Measurements from ENCODE around the gene POLE. TPM values are rescaled to one million over a fixed set of nuclear protein-coding genes. Genes with fewer than 3 reads are reported as not detected.

POLE gene
- total and polyA plus RNA-seq, 2 of the 4 experiments (the other 2 are of a cell fraction): 17.2 to 20.7 TPM

DNA sequence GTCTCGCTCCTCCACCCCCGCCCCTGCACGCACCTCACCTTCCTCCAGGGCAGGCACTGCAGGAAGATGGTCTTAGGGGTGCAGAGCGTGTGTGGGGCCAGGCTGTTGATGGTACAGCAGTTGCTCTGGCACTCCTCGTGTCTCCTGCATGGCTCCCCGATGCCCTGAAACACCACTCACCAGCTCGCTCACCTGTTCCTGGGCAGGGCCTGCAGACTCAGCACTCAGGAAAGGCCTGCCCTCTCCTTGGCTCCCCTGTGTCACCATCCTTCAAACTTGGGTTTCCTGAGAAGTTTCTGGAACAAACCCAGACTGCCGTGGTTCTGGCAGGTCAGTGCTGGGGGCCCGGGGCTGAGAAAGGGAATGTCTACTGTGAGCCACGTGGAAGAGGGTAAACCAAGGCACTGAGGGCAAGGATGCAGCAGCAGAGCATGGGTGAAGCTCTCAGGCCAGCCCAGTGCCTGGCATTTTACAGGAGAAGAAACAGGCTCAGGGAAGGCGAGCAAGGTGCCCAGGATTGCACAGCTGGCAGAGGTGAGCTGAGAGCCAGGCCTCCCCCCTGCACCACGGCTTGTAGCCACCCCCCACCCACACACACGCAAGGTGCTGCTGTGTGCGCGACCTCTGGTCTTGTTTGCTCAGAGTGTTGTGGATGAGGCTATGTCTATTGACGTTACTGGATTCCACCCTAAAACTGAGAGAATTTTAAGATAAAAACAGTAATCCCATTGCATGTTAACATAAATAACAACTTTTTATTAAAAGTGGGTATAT lies 82.3 kb downstream of the POLE start:
- dilution Hi-C loops (cut with HindIII; ENCODE audit: low sequenced_read_pairs, unreplicated experiment): no loop called here
- Histone ChIP-seq H3K4ac (ENCODE audit: low read depth, low read length) (no peak overlapping the region), H4K5ac (ENCODE audit: low read depth, low read length) (no peak overlapping the region), H3K4me3 (ENCODE audit: insufficient read depth, low read depth, low read length) (no peak overlapping the region), H4K91ac (ENCODE audit: insufficient read depth, low read depth, low read length) (no peak overlapping the region), H3K4me1 (ENCODE audit: control insufficient read depth, insufficient read depth, low read length) (peaks cover 6% of the 10 kb centered on the region; the same call in 1 of the 2 replicates), H3K27me3 (ENCODE audit: control insufficient read depth, insufficient read depth, low read length) (peaks cover 30% of the 10 kb centered on the region), H3K4me2 (ENCODE audit: low read depth, low read length) (no peak overlapping the region), H4K8ac (ENCODE audit: low read depth in 2 of 2, low read length in 2 of 2) (no peak overlapping the region), H2BK20ac (ENCODE audit: low read depth, low read length) (no peak overlapping the region), H3K9me3 (ENCODE audit: control insufficient read depth, insufficient read depth, low read length) (no peaks in the 10 kb centered on the region), H3K56ac (ENCODE audit: extremely low read depth, insufficient read depth, low read length) (no peak overlapping the region), H3K9me1 (ENCODE audit: insufficient read depth, low read length) (no peaks in the 10 kb centered on the region), H2AK9ac (replicated peaks; ENCODE audit: low read depth, low read length, poor library complexity) (no peak overlapping the region), H3K79me1 (ENCODE audit: low read depth in 1 of 2, low read length in 2 of 2) (no peaks in the 10 kb centered on the region), H3K23ac (ENCODE audit: low read depth, low read length) (no peak overlapping the region), H2BK5ac (ENCODE audit: low read depth, low read length, poor library complexity, severe bottlenecking) (no peak overlapping the region), H3K9ac (ENCODE audit: low read depth, low read length) (no peak overlapping the region), H2BK15ac (ENCODE audit: low read depth, low read length) (no peak overlapping the region), H2AFZ (replicated peaks; ENCODE audit: low read length, poor library complexity) (no peak overlapping the region), H3K36me3 (ENCODE audit: control insufficient read depth, insufficient read depth, low read length) (no peaks in the 10 kb centered on the region), H3K27ac (ENCODE audit: insufficient read depth, low read length) (no peak overlapping the region), H2AK5ac (ENCODE audit: low read depth, low read length) (no peak overlapping the region), H2BK120ac (ENCODE audit: low read depth, low read length) (no peak overlapping the region), H3K14ac (replicated peaks; ENCODE audit: low read depth, low read length) (no peak overlapping the region), H3K18ac (ENCODE audit: low read depth, low read length) (no peak overlapping the region), H4K20me1 (ENCODE audit: insufficient read depth, low read length) (no peaks in the 10 kb centered on the region)
- intact Hi-C loops (cut with micrococcal nuclease): no loop called here
- ATAC-seq (ENCODE audit: low read depth): no peak
- BruUV-seq (replicated peaks): no TSS peak
- no peak for DNase-seq
- TF ChIP-seq BHLHE40 (IDR thresholded peaks at IDR 0.05; ENCODE audit: low read depth, low read length): no peak
- no peak for TF ChIP-seq POLR2A (IDR thresholded peaks at IDR 0.05; ENCODE audit: low read depth, low read length)
- TF ChIP-seq FOS (IDR thresholded peaks at IDR 0.05; ENCODE audit: low read depth, low read length): no peak
- TF ChIP-seq NFE2L2 (IDR thresholded peaks at IDR 0.05; ENCODE audit: low read depth, low read length): no peak
- TF ChIP-seq CEBPB (IDR thresholded peaks at IDR 0.05; ENCODE audit: low read depth, low read length): no peak
- TF ChIP-seq, protein P1, sequence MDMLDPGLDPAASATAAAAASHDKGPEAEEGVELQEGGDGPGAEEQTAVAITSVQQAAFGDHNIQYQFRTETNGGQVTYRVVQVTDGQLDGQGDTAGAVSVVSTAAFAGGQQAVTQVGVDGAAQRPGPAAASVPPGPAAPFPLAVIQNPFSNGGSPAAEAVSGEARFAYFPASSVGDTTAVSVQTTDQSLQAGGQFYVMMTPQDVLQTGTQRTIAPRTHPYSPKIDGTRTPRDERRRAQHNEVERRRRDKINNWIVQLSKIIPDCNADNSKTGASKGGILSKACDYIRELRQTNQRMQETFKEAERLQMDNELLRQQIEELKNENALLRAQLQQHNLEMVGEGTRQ (IDR thresholded peaks at IDR 0.05; ENCODE audit: low read depth, low read length): no peak
- no peak for TF ChIP-seq SMC3 (IDR thresholded peaks at IDR 0.05; ENCODE audit: low read depth, low read length)
- TF ChIP-seq MAFK (IDR thresholded peaks at IDR 0.05; ENCODE audit: low read depth, low read length): no peak
- TF ChIP-seq, protein P2, sequence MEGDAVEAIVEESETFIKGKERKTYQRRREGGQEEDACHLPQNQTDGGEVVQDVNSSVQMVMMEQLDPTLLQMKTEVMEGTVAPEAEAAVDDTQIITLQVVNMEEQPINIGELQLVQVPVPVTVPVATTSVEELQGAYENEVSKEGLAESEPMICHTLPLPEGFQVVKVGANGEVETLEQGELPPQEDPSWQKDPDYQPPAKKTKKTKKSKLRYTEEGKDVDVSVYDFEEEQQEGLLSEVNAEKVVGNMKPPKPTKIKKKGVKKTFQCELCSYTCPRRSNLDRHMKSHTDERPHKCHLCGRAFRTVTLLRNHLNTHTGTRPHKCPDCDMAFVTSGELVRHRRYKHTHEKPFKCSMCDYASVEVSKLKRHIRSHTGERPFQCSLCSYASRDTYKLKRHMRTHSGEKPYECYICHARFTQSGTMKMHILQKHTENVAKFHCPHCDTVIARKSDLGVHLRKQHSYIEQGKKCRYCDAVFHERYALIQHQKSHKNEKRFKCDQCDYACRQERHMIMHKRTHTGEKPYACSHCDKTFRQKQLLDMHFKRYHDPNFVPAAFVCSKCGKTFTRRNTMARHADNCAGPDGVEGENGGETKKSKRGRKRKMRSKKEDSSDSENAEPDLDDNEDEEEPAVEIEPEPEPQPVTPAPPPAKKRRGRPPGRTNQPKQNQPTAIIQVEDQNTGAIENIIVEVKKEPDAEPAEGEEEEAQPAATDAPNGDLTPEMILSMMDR (conservative IDR thresholded peaks at IDR 0.05; ENCODE audit: low read depth, low read length): no peak
- TF ChIP-seq MXI1 (IDR thresholded peaks at IDR 0.05; ENCODE audit: borderline replicate concordance, low read depth, low read length): no peak
- TF ChIP-seq RFX5 (IDR thresholded peaks at IDR 0.05; ENCODE audit: low read depth, low read length): no peak
- TF ChIP-seq, protein P3, sequence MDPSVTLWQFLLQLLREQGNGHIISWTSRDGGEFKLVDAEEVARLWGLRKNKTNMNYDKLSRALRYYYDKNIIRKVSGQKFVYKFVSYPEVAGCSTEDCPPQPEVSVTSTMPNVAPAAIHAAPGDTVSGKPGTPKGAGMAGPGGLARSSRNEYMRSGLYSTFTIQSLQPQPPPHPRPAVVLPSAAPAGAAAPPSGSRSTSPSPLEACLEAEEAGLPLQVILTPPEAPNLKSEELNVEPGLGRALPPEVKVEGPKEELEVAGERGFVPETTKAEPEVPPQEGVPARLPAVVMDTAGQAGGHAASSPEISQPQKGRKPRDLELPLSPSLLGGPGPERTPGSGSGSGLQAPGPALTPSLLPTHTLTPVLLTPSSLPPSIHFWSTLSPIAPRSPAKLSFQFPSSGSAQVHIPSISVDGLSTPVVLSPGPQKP (IDR thresholded peaks at IDR 0.05; ENCODE audit: borderline replicate concordance, low read depth, low read length): no peak
- no peak for TF ChIP-seq MAZ (IDR thresholded peaks at IDR 0.05; ENCODE audit: borderline replicate concordance, low read depth, low read length)
- WGBS, 2 experiments (ENCODE audit: extremely low coverage in 2 of 2, insufficient read length in 1 of 2): 62% methylated on average over 5 of the region's 16 CpGs; no CpG with 5 or more reads in 1 of the 2 experiments
- POLR2A ChIA-PET (ENCODE audit: unreplicated experiment): no interaction called here
- in situ Hi-C loops (cut with MboI; ENCODE audit: low sequenced_read_pairs): no loop called here
- CTCF ChIA-PET: interaction anchor here (0.9 kb wide), 1 partner anchor 10 kb away, joined by 3 read pairs; no protein-coding TSS in a partner anchor

Measured in IMR-90 (cell line).